Measurements from ENCODE around the gene TMEM236.

DNA sequence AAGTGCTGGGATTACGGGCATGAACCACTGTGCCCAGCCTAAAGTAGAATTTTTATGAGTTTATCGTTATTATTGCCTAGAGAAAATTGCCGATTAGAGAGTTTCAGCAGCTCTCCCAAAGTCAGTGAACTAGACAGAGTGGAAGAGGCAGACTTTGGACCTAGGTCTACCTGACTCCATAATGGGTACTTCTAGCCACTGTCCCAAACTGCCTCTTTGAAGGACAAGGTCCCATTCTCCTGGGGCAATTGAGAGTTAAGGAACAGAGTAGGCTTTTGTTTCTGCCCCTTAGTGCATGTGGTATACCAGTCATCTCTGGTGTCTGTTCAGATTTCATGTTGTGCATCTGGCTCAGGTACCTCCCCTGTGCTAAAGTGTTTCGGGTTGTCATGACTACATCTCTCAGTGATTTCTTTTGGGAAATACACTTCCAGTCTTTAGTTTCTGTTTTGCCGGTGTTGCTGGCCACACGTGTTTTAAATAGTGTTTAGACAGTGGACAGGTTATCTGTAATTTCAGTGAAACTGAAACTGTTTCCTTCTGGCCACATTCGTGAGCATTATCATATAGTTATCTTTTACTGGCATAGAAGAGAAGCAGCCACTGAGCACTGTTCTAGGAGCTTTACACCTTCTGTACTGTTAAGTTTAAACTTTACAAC, 4.7 kb downstream of the TMEM236 start:
- TF ChIP-seq, protein P1, sequence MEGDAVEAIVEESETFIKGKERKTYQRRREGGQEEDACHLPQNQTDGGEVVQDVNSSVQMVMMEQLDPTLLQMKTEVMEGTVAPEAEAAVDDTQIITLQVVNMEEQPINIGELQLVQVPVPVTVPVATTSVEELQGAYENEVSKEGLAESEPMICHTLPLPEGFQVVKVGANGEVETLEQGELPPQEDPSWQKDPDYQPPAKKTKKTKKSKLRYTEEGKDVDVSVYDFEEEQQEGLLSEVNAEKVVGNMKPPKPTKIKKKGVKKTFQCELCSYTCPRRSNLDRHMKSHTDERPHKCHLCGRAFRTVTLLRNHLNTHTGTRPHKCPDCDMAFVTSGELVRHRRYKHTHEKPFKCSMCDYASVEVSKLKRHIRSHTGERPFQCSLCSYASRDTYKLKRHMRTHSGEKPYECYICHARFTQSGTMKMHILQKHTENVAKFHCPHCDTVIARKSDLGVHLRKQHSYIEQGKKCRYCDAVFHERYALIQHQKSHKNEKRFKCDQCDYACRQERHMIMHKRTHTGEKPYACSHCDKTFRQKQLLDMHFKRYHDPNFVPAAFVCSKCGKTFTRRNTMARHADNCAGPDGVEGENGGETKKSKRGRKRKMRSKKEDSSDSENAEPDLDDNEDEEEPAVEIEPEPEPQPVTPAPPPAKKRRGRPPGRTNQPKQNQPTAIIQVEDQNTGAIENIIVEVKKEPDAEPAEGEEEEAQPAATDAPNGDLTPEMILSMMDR (IDR thresholded peaks at IDR 0.05; ENCODE audit: low read depth, low read length), result no peak
- TF ChIP-seq POLR2A (IDR thresholded peaks at IDR 0.05; ENCODE audit: extremely low read depth, insufficient read length), result no peak
- TF ChIP-seq, protein P2, sequence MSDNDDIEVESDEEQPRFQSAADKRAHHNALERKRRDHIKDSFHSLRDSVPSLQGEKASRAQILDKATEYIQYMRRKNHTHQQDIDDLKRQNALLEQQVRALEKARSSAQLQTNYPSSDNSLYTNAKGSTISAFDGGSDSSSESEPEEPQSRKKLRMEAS (IDR thresholded peaks at IDR 0.05; ENCODE audit: low read depth, low read length), result no peak

Measured in NB4 (cell line).